HFFc6 (cell line): Measurements from ENCODE around the gene CFAP57. TPM values are rescaled to one million over a fixed set of nuclear protein-coding genes. Genes with fewer than 3 reads are reported as not detected.

Experiments used
- DNase-seq: peaks from one replicate; pipeline ENCODE4 v3.0.0-alpha.2; 2018
- H3K27ac Mint-ChIP-seq: 2 replicates; pipeline ENCODE4 v1.8.0; 2020; ENCODE audit warnings: mild to moderate bottlenecking, mixed read lengths
- H3K27me3 Mint-ChIP-seq: 2 replicates; pipeline ENCODE4 v1.8.0; 2021; ENCODE audit warnings: mild to moderate bottlenecking, moderate library complexity, mixed read lengths; ENCODE audit not compliant: insufficient read depth
- H3K36me3 Mint-ChIP-seq: 2 replicates; pipeline ENCODE4 v1.8.0; 2021; ENCODE audit warnings: low read depth, mixed read lengths
- H3K4me1 Mint-ChIP-seq: 2 replicates; pipeline ENCODE4 v1.8.0; 2020; ENCODE audit warnings: low read depth, mixed read lengths
- H3K4me3 Mint-ChIP-seq: 2 replicates; pipeline ENCODE4 v1.8.0; 2020; ENCODE audit warnings: mild to moderate bottlenecking, moderate library complexity, mixed read lengths
- H3K9me3 Mint-ChIP-seq: 2 replicates; pipeline ENCODE4 v1.8.0; 2020; ENCODE audit warnings: mild to moderate bottlenecking, mixed read lengths
- CTCF ChIP-seq: fragments of 200-600 bp; sonication (generic); IDR thresholded peaks from 2 replicates; pipeline ENCODE4 v1.5.0; 2021; ENCODE audit warnings: antibody characterized with exemption, mild to moderate bottlenecking
- total RNA-seq, 6 experiments: library from RNA; stranded (reverse); fragmentation: NEBNext Ultra II Directional; extraction: Animal tissue kit (Norgen Biotek cat#: 25700); gene quantifications; 2 replicates in 1 of 6; 3 replicates in 5 of 6; pipeline ENCODE4 v1.2.3, GENCODE V29; 2021

The CFAP57 gene
- total RNA-seq, 6 experiments from 2014 or later, result 0.14 to 0.75 (median 0.19) TPM

GRCh38 chr1:43188106-43188505, 16.0 kb downstream of the CFAP57 start:
- Mint-ChIP-seq H3K9me3 (peaks cover 4% of the 10 kb centered on the region; the same call in 1 of the 2 replicates), H3K36me3 (no peaks in the 10 kb centered on the region; the same call in 1 of the 2 replicates), H3K27me3 (no peaks in the 10 kb centered on the region; the same call in 1 of the 2 replicates), H3K27ac (no peak overlapping the region), H3K4me3 (no peak overlapping the region), H3K4me1 (no peaks in the 10 kb centered on the region)
- no peak for TF ChIP-seq CTCF
- no peak for DNase-seq

GRCh38 chr1:43194509-43194908, 22.4 kb downstream of the CFAP57 start:
- TF ChIP-seq CTCF, result no peak
- Mint-ChIP-seq H3K4me3 (no peak overlapping the region), H3K9me3 (peaks cover 10% of the 10 kb centered on the region), H3K27ac (no peak overlapping the region), H3K36me3 (peaks cover 6% of the 10 kb centered on the region), H3K27me3 (no peaks in the 10 kb centered on the region; the same call in none of the 2 replicates), H3K4me1 (no peaks in the 10 kb centered on the region)
- DNase-seq, result no peak

- Mint-ChIP-seq H3K9me3 (peaks cover 6% of the 10 kb centered on the region), H3K4me3 (no peak overlapping the region), H3K36me3 (peaks cover 6% of the 10 kb centered on the region), H3K27ac (no peak overlapping the region), H3K27me3 (no peaks in the 10 kb centered on the region; the same call in 1 of the 2 replicates), H3K4me1 (no peaks in the 10 kb centered on the region)
- DNase-seq, result no peak
- TF ChIP-seq CTCF, result no peak
Measured at GRCh38 chr1:43197343-43198127, 25.4 kb downstream of the CFAP57 start.

- Mint-ChIP-seq H3K4me1 (peaks cover 5% of the 10 kb centered on the region), H3K4me3 (no peak overlapping the region), H3K36me3 (peaks cover 11% of the 10 kb centered on the region), H3K9me3 (peaks cover 5% of the 10 kb centered on the region), H3K27ac (no peak overlapping the region), H3K27me3 (no peaks in the 10 kb centered on the region; the same call in 1 of the 2 replicates)
- TF ChIP-seq CTCF, result no peak
- no peak for DNase-seq
Measured at GRCh38 chr1:43199093-43199726, 27.1 kb downstream of the CFAP57 start.

- no peaks in the 10 kb centered on the region for H3K27me3 Mint-ChIP-seq
- TF ChIP-seq CTCF, result no peak
- no peak overlapping the region for H3K4me3 Mint-ChIP-seq
- no peaks in the 10 kb centered on the region; the same call in 1 of the 2 replicates for H3K9me3 Mint-ChIP-seq
- no peak for DNase-seq
- H3K27ac Mint-ChIP-seq, result no peak overlapping the region
- peaks cover 15% of the 10 kb centered on the region; the same call in 1 of the 2 replicates for H3K36me3 Mint-ChIP-seq
- peaks cover 48% of the 10 kb centered on the region for H3K4me1 Mint-ChIP-seq
Measured at GRCh38 chr1:43203859-43204258, 31.7 kb downstream of the CFAP57 start.
